Mucosa of descending colon (tissue), 3 donors: ENCODE data around the gene RANBP10. TPM values are rescaled to one million over a fixed set of nuclear protein-coding genes. Genes with fewer than 3 reads are reported as not detected.
A peak's percentile ranks its signal among the peaks of the same experiment; 100 is the strongest.

Source experiments
- ATAC-seq: fragments of 200-7000 bp; cut with Tn5 transposase; one replicate; pipeline ENCODE4 v1.9.1; 2020; ENCODE audit warnings: mild to moderate bottlenecking, moderate library complexity
- DNase-seq, 3 donors: peaks; one replicate each; pipeline ENCODE4 v3.0.0-alpha.2; 2020
- H3K36me3 ChIP-seq: fragments of 200-600 bp; one replicate; pipeline ENCODE4 v1.8.0; 2021; ENCODE audit warnings: low read depth, mild to moderate bottlenecking
- H3K4me1 ChIP-seq: fragments of 200-600 bp; one replicate; pipeline ENCODE4 v1.8.0; 2021; ENCODE audit warnings: low read depth, mild to moderate bottlenecking
- H3K4me3 ChIP-seq: fragments of 200-600 bp; one replicate; pipeline ENCODE4 v1.8.0; 2021; ENCODE audit warnings: mild to moderate bottlenecking
- H3K9me3 ChIP-seq: fragments of 200-600 bp; one replicate; pipeline ENCODE4 v1.8.0; 2021; ENCODE audit warnings: mild to moderate bottlenecking
- intact Hi-C, 2 donors: fragments of 100-400 bp; cut with DNase I in 1 of 2; cut with micrococcal nuclease in 1 of 2; formaldehyde crosslinking; loops; one replicate each; pipeline versions ENCODE4 v1.11.0 to v1.11.1; 2022; cut with DNase I, micrococcal nuclease
- total RNA-seq, 3 donors: library from RNA; stranded (reverse); fragmentation: NEBNext Ultra II Directional in 2 of 3; extraction: Animal tissue kit (Norgen Biotek cat#: 25700) in 2 of 3; gene quantifications; one replicate each; pipeline versions ENCODE4 v1.2.1 to v1.2.4, GENCODE V29; 2021 to 2023
- TF ChIP-seq, protein P1 (sequence below): fragments of 200-600 bp; IDR thresholded peaks from one replicate; pipeline ENCODE4 v1.8.0; 2022; ENCODE audit warnings: antibody characterized with exemption, mild to moderate bottlenecking
- donor health status: DM: no; HTN: no; CAD: no; lungs with moderate emphysema.
- donor health status: DM: no; HTN: no; CAD: no.
- donor health status: DM: no; HTN: yes; CAD: no.

RANBP10 gene
- total RNA-seq, 3 donors from 2014 or later = 19.6 to 24.1 (median 20.6) TPM

DNA sequence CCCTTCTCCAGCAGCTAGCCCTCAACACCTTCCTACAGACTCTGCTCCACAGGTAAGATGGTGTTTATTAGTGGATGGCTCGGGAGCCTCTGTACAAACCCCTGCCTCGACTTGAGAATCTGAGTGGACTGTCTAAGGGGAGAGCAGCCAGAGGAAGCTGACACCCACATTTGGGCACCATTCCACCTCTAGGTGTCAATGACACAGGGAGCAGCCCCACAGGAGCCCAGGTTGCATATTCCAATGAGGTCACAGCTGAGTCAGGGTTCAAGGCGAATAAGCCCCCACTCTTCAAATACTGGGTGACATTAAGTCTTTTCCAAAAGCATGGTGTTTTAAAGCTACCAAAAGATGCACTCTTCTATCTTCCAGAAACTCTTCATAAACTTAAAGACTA lies 31.9 kb downstream of the RANBP10 start:
- ATAC-seq = no peak
- intact Hi-C loops = no loop called here
- H3K36me3 ChIP-seq = no peaks in the 10 kb centered on the region
- H3K9me3 ChIP-seq = no peaks in the 10 kb centered on the region
- no peak overlapping the region for H3K4me3 ChIP-seq
- TF ChIP-seq, protein P1, sequence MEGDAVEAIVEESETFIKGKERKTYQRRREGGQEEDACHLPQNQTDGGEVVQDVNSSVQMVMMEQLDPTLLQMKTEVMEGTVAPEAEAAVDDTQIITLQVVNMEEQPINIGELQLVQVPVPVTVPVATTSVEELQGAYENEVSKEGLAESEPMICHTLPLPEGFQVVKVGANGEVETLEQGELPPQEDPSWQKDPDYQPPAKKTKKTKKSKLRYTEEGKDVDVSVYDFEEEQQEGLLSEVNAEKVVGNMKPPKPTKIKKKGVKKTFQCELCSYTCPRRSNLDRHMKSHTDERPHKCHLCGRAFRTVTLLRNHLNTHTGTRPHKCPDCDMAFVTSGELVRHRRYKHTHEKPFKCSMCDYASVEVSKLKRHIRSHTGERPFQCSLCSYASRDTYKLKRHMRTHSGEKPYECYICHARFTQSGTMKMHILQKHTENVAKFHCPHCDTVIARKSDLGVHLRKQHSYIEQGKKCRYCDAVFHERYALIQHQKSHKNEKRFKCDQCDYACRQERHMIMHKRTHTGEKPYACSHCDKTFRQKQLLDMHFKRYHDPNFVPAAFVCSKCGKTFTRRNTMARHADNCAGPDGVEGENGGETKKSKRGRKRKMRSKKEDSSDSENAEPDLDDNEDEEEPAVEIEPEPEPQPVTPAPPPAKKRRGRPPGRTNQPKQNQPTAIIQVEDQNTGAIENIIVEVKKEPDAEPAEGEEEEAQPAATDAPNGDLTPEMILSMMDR = no peak
- H3K4me1 ChIP-seq = no peaks in the 10 kb centered on the region
- DNase-seq = no peak

DNA sequence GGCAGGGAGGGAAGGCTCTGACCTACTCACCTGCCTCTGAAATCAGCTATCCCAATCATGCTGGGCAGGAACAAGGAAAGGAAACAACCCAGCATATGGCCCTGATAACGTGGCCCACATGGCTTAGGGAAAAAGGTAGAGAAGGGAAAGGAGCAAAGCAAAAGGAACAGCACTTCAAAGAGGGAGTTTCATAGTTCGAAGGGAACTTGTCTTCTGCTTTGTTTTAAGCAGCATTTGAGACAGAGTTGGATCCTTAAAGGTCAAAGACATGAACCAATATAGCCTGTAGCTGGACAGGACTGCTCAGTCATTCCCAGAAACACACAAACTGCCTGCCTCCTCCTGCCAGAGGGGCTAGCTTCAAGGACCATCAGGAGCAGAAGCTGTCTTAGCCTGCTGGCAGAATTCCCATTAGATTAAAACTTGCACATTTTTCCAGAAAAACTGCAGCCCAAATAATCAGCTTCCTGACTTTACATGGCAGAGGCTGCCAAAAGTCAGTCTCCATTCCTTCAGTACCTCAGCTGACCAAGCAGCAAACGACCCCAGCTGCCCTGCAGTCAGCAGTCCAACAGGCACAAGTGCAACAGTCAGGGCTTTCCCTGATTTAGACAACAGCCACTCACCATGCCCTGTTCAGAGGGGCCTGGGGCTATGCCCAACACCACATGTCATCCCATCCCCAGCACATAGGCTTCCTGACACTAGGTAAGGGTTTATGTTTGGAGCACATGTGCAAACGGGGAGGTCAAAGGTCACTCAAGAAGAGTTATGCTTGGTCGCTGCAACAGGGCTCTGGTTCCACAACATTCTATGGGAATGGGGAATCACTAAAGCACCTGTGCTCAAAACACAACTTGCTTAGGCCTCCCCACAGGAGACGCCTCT lies 32.5 kb downstream of the RANBP10 start:
- Histone ChIP-seq H3K4me3 (no peak overlapping the region), H3K4me1 (no peaks in the 10 kb centered on the region), H3K36me3 (no peaks in the 10 kb centered on the region), H3K9me3 (no peaks in the 10 kb centered on the region)
- TF ChIP-seq, protein P1 = no peak
- intact Hi-C loops = no loop called here
- ATAC-seq (no peak), DNase-seq (no peak)

DNA sequence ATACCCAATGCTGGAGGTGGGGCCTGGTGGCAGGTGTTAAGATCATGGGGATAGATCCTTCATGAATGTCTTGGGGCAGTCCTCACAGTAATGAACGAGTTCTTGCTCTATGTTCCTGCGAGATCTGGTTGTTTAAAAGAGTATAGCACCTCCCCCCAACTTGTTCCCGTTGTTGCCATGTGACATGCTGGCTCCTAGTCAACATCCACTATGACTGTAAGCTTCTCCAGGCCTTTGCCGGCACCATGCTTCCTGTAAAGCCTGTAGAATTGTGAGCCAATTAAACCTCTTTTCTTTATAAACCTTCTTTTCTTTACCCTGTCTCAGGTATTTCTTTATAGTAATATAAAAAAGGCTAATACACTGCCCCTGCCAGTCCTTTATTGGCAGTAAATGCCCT lies 33.3 kb downstream of the RANBP10 start:
- peak in 1 of 3 donors; percentile 22 for DNase-seq
- intact Hi-C loops = no loop called here
- TF ChIP-seq, protein P1 = no peak
- Histone ChIP-seq H3K4me3 (no peak overlapping the region), H3K9me3 (no peaks in the 10 kb centered on the region), H3K4me1 (no peaks in the 10 kb centered on the region), H3K36me3 (no peaks in the 10 kb centered on the region)
- ATAC-seq = no peak

DNA sequence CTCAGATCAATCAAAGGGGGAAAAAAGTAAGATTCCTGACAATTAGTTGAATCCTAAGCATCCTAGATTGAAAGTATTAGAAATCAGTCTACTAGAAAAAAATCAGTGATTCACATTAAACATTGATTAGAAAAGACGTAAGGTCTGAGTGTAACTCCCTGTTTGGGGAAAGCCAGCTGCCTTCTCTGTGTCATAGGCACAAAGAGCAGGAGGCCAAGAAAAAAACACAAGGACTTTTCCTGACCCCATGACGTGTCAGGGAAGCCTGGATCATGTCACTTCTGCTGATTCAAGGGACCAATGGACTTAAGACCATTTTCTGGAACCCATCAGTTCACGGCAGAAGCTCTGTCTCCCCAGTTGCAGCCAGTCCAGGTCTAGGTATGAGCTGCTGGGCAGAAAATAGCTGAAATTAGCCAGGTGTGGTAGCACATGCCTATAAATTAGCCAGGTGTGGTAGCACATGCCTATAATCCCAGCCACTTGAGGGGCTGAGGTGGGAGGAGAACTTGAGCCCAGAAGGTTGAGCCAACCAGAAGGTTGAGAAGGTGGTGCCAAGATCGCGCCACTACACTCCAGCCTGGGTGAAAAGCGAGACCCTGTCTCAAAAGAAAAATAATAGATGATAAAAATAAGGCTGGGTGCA lies 35.9 kb downstream of the RANBP10 start:
- H3K4me3 ChIP-seq = no peak overlapping the region
- H3K9me3 ChIP-seq = no peaks in the 10 kb centered on the region
- no peaks in the 10 kb centered on the region for H3K36me3 ChIP-seq
- ATAC-seq (no peak), DNase-seq (no peak)
- TF ChIP-seq, protein P1 = no peak
- intact Hi-C loops = no loop called here
- H3K4me1 ChIP-seq = no peaks in the 10 kb centered on the region

DNA sequence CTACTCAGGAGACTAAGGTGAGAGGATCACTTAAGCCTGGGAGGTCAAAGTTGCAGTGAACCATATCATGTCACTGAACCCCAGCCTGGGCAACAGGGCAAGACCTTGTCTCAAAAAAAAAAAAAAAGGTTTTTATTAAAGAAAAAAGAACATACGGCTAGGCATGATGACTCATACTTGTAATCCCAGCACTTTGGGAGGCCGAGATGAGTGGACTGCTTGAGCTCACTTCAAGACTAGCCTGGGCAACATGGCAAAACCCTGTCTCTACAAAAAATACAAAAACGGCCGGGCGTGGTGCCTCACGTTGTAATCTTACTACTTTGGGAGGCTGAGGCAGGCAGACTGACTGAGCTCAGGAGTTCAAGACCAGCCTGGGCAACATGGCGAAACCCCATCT lies 38.4 kb downstream of the RANBP10 start:
- TF ChIP-seq, protein P1 = no peak
- Histone ChIP-seq H3K36me3 (no peaks in the 10 kb centered on the region), H3K4me1 (no peaks in the 10 kb centered on the region), H3K4me3 (no peak overlapping the region), H3K9me3 (no peaks in the 10 kb centered on the region)
- intact Hi-C loops = no loop called here
- no peak for ATAC-seq
- no peak for DNase-seq
